HG02981 (cell line): ENCODE measurements around the gene OCIAD2.
"Not testable (repeated sequence)": the region's sequence is repeated elsewhere in the genome, so short reads cannot be mapped to it uniquely, and the experiment has no call there.

Experiments used
- ATAC-seq: cut with Tn5 transposase; IDR thresholded peaks from one replicate; pipeline ENCODE4 v1.9.1; 2021; ENCODE audit warnings: mild to moderate bottlenecking, moderate library complexity; ENCODE audit not compliant: unreplicated experiment

OCIAD2 gene

GRCh38 chr4:48907706-48908477 is 1.3 kb upstream of the OCIAD2 start:
- no peak for ATAC-seq

GRCh38 chr4:48905363-48906015 is 1.1 kb downstream of the OCIAD2 start:
- ATAC-seq = no peak

GRCh38 chr4:48904541-48905142 is 1.9 kb downstream of the OCIAD2 start:
- no peak for ATAC-seq

- ATAC-seq = no peak
These were observed 2.5 kb downstream of the OCIAD2 start for GRCh38 chr4:48904101-48904500.

- no peak for ATAC-seq
These were observed 4.3 kb downstream of the OCIAD2 start for GRCh38 chr4:48902266-48902665.

GRCh38 chr4:48901196-48901595 is 5.4 kb downstream of the OCIAD2 start:
- no peak for ATAC-seq

GRCh38 chr4:48899950-48900349 is 6.6 kb downstream of the OCIAD2 start:
- ATAC-seq = no peak

- ATAC-seq = no peak
These were observed 7.2 kb downstream of the OCIAD2 start for GRCh38 chr4:48899432-48899749.

- ATAC-seq = no peak
These were observed 7.7 kb downstream of the OCIAD2 start for GRCh38 chr4:48898733-48899431.

- no peak for ATAC-seq
These were observed 9.7 kb downstream of the OCIAD2 start for GRCh38 chr4:48896845-48897244.

- ATAC-seq = no peak
These were observed 15.4 kb downstream of the OCIAD2 start for GRCh38 chr4:48891028-48891619.

- not testable (repeated sequence) for ATAC-seq
These were observed 16.8 kb downstream of the OCIAD2 start for GRCh38 chr4:48889750-48890149.

- ATAC-seq = not testable (repeated sequence)
These were observed 24.9 kb downstream of the OCIAD2 start for GRCh38 chr4:48881646-48882045.

- ATAC-seq = no peak
These were observed 26.8 kb downstream of the OCIAD2 start for GRCh38 chr4:48879561-48880442.

- ATAC-seq = no peak
These were observed 28.6 kb downstream of the OCIAD2 start for GRCh38 chr4:48877827-48878535.

- ATAC-seq = not testable (repeated sequence)
These were observed 41.9 kb downstream of the OCIAD2 start for GRCh38 chr4:48864696-48865095.

GRCh38 chr4:48863728-48864127 is 42.8 kb downstream of the OCIAD2 start:
- no peak for ATAC-seq

GRCh38 chr4:48862661-48863060 is 43.9 kb downstream of the OCIAD2 start:
- no peak for ATAC-seq

GRCh38 chr4:48862038-48862437 is 44.5 kb downstream of the OCIAD2 start:
- ATAC-seq = no peak

GRCh38 chr4:48858130-48858529 is 48.4 kb downstream of the OCIAD2 start:
- ATAC-seq = no peak
